GM21360 (cell line): Measurements from ENCODE around the gene MTMR4.
"Not testable (repeated sequence)": the region's sequence is repeated elsewhere in the genome, so short reads cannot be mapped to it uniquely, and the experiment has no call there.

ENCODE experiments used
- ATAC-seq: cut with Tn5 transposase; IDR thresholded peaks from one replicate; pipeline ENCODE4 v1.9.1; 2021; ENCODE audit warnings: mild to moderate bottlenecking, moderate library complexity; ENCODE audit not compliant: unreplicated experiment

Gene MTMR4

GRCh38 chr17:58513965-58514769 is at the start of gene MTMR4:
Gene MTMR4 (minus strand): TSS chr17:58514638. CDS start chr17:58514407, 231 bp downstream.
- no peak for ATAC-seq

- no peak for ATAC-seq
Observed at GRCh38 chr17:58560511-58560910, 46.1 kb upstream of the MTMR4 start.

DNA sequence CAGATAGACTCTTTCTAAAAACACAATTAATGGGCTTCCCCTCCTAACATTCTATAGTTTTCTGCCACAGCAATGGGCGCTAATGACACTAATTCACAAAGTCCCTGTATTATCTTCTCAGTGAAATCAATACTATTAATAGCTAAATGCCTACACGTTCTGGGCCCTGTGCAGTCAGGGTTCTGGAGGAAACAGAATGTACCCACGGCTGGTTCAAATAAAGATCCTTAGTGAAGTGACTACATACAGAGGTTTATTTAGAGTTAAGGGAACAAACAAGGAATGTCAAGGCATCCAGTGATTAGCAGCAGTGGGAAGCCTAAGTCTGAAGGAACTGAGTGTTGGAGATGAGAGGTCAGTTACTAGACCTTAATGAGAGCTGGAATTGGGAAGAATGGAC is 43.5 kb upstream of the MTMR4 start:
- ATAC-seq = no peak

- no peak for ATAC-seq
Observed at GRCh38 chr17:58556833-58557250, 42.4 kb upstream of the MTMR4 start.

- not testable (repeated sequence) for ATAC-seq
Observed at GRCh38 chr17:58555109-58555508, 40.7 kb upstream of the MTMR4 start.

DNA sequence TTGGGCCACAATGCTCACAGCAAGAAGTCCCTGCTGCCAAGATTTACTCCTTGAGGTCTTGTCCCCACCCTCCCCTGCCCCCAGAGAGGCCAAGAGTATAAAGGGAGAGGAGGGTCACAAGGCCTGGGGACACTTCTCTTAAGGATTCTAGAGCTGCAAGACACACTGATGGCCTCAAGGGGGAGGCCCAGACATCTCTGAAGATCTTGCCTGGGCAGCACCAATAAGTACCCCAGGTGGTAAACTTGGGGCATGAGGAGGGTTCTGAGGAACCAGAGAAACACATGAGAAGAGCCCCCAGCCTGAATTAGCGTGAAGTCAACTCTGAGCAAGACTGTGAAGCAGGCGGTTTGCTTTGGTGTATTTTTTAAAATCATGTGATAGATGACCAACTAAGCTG is 26.8 kb upstream of the MTMR4 start:
- ATAC-seq = no peak

- ATAC-seq = no peak
Observed at GRCh38 chr17:58539698-58540097, 25.3 kb upstream of the MTMR4 start.

GRCh38 chr17:58538811-58539409 is 24.5 kb upstream of the MTMR4 start:
- ATAC-seq = no peak

DNA sequence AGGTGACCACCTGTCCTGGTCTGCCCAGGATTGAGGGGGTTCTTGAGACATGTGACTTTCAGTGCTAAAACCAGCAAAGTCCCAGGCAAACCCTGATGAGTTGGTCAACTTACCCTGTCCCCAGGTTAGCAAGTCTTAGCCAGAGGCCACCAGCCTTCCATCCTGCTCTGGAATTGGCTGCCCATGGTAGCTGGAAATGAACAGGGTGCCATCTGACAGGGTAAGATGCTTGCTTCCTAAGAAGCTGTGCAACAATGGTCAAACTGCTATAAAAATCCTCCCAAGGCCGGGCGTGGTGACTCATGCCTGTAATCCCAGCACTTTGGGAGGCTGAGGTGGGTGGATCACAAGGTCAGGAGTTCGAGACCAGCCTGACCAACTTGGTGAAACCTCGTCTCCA is 22.8 kb upstream of the MTMR4 start:
- no peak for ATAC-seq

DNA sequence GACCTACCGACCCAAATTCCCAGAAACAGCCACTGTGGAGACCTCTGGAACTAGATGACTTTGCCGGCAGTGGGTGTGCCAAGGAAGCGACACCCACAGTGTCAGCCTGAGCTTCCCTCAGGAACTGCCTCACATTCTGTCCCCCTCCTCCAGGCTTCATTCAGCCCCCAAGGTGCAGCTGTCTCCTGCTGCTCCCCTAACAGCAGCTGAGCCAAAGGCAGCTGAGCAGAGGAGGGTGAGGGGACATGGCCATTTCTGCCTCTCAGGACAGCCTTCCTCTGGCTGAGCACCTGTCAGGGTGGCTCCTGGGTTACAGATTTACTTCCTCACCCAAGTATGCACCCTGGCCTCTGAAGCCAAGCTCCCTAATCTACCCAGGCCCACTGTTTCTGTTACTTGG is 22.1 kb upstream of the MTMR4 start:
- ATAC-seq = no peak

GRCh38 chr17:58535431-58535830 is 21.0 kb upstream of the MTMR4 start:
- no peak for ATAC-seq

GRCh38 chr17:58534901-58535421 is 20.5 kb upstream of the MTMR4 start:
- ATAC-seq = no peak

DNA sequence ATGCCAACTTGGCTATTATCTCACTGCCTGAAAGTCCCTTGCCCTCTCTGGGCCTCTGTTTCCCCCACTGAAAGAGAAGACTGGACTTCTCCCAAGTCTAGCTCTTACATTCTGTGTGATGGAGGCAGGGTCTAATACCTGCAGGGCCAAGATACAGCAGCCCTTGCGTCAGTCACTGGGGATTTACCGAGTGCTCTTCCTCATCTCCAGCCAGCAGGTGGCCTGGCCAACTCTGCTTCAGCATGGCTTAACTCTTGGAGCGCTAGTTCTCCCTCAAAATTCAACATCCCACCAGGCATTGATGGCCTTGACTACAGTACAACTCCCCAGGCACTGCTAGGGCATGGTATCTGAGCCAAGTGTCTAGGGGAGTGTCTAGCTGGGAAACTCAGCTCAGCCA is 19.9 kb upstream of the MTMR4 start:
- no peak for ATAC-seq

GRCh38 chr17:58533616-58534188 is 19.3 kb upstream of the MTMR4 start:
- ATAC-seq = no peak

DNA sequence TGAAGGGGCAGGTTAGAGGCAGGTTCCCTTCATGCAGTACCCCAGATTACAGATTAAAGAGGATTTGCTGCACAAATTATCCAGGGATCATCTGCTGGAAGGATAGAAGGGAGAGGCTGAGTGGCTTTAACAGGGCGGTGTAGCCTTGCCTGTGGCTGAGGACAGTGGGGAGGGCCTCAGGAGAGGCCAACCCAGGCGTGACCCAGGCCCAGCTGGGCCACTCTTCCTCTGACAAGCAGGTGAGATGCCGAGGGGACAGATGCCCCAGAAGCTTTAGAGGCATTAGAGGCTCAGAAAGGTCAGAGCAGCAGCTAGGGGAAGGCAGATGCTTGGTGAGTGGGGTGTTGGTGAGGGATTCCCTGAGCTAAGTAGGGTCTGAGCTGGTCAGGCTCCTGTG is 18.1 kb upstream of the MTMR4 start:
- ATAC-seq = no peak

- ATAC-seq = no peak
Observed at GRCh38 chr17:58531661-58532554, 17.5 kb upstream of the MTMR4 start.

GRCh38 chr17:58531122-58531521 is 16.7 kb upstream of the MTMR4 start:
- ATAC-seq = no peak

DNA sequence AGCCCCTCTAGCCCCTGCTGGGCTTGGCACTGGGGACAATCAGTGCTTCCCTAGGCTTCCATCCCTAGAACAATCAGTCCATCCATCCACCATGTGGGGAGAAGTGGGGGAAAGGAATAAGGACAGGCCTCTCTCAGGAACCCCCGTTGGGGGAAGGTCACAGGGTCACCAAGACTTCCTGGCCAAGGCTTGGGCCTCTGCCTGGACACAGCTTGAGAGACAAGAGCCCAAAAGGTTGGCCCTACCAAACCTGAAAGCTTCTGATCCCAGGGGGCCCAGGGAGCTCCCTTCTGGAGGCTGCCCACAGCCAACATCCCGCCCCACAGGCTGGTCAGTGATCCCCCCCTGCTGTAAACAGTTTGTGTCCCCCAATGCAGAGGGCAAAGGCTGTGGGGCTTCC is 16.2 kb upstream of the MTMR4 start:
- no peak for ATAC-seq

DNA sequence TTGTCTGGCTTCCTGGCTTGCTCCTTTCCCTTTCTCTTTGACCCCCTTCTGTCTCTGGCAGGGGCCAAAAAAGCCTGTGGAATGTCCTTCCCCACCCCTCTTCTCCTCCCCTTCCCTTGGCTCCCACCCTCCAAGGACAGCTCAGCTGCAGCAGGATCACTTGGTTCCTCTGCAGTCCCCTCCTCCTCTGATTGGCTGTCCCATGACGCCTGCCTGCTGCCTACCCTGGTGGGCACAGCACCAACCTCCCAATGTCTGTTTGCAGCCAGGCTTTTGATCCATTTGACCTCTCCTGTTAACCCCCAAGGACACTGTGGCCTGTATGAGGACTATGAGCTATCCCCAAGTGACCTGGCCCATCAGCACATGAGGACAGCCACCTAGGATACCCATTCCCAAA is 14.8 kb upstream of the MTMR4 start:
- ATAC-seq = no peak

GRCh38 chr17:58528443-58528842 is 14.0 kb upstream of the MTMR4 start:
- ATAC-seq = no peak

DNA sequence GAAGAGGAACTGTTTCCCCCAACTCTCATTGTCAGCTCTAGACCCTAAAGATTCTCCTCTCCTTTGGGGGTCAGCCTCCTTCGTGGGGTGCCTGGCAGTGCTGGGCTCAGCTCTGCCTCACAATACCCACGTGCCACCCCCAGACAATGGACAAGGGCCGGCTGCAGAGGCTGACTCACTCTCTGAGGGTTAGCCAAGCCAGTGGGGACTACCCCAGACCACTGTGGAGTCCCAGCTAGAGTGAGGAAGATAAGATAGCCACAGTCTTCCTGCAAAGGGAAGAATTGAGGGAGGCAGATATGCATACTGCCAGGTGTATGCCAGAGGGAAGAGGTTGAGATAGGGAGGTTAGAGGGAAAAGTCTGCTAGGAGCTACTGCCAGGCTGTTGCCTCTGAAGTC is 13.5 kb upstream of the MTMR4 start:
- ATAC-seq = no peak
